Activated CD4-positive, alpha-beta T cell treated with anti-CD3 and anti-CD28 coated beads, Interleukin-2, amount 10 ng/mL, durations not matched to agents 7 days and 5 days (primary cell): ENCODE measurements around the gene DOCK4. TPM values are rescaled to one million over a fixed set of nuclear protein-coding genes. Genes with fewer than 3 reads are reported as not detected.

Experiments used
- CTCF ChIA-PET: fragments of 350-600 bp; sonication (Branson Sonifier 250); formaldehyde crosslinking; loops from one replicate; lab custom pipeline; 2021; ENCODE audit warnings: antibody characterized with exemption; lab: Charles Lee
- POLR2A ChIA-PET: fragments of 350-600 bp; sonication (Branson Sonifier 250); formaldehyde crosslinking; loops from one replicate; lab custom pipeline; 2021; ENCODE audit warnings: antibody characterized with exemption; lab: Charles Lee
- DNase-seq: peaks from one replicate; pipeline ENCODE4 v3.0.0-alpha.2; 2020
- H3K27ac Mint-ChIP-seq: one replicate; pipeline ENCODE4 v1.8.0; 2021; ENCODE audit warnings: mild to moderate bottlenecking, moderate library complexity, mixed read lengths
- H3K27me3 Mint-ChIP-seq: one replicate; pipeline ENCODE4 v1.8.0; 2021; ENCODE audit warnings: mixed read lengths
- H3K36me3 Mint-ChIP-seq: one replicate; pipeline ENCODE4 v1.8.0; 2021; ENCODE audit warnings: low read depth, mixed read lengths
- H3K4me1 Mint-ChIP-seq: one replicate; pipeline ENCODE4 v1.8.0; 2021; ENCODE audit warnings: mixed read lengths
- H3K4me3 Mint-ChIP-seq: one replicate; pipeline ENCODE4 v1.8.0; 2021; ENCODE audit warnings: mild to moderate bottlenecking, moderate library complexity, mixed read lengths
- H3K9me3 Mint-ChIP-seq: one replicate; pipeline ENCODE4 v1.8.0; 2021; ENCODE audit warnings: mixed read lengths
- total RNA-seq, 2 experiments: library from RNA; stranded (reverse); gene quantifications; one replicate each; pipeline ENCODE4 v1.2.3, GENCODE V29; 2021

Gene DOCK4
- total RNA-seq, 2 experiments from 2014 or later, result 0.12 to 0.25 TPM

- H3K4me3 Mint-ChIP-seq, result no peak overlapping the region
- ChIA-PET POLR2A (no interaction called here), CTCF (no interaction called here)
- H3K27ac Mint-ChIP-seq, result no peak overlapping the region
- no peaks in the 10 kb centered on the region for H3K4me1 Mint-ChIP-seq
- H3K27me3 Mint-ChIP-seq, result peaks cover 2% of the 10 kb centered on the region
- no peak for DNase-seq
- H3K9me3 Mint-ChIP-seq, result no peaks in the 10 kb centered on the region
- H3K36me3 Mint-ChIP-seq, result no peaks in the 10 kb centered on the region
Measured at GRCh38 chr7:111787741-111788140, 418.5 kb downstream of the DOCK4 start.

- ChIA-PET CTCF (no interaction called here), POLR2A (no interaction called here)
- H3K27me3 Mint-ChIP-seq, result peaks cover 4% of the 10 kb centered on the region
- no peak for DNase-seq
- no peaks in the 10 kb centered on the region for H3K9me3 Mint-ChIP-seq
- no peaks in the 10 kb centered on the region for H3K36me3 Mint-ChIP-seq
- H3K4me3 Mint-ChIP-seq, result no peak overlapping the region
- H3K4me1 Mint-ChIP-seq, result no peaks in the 10 kb centered on the region
- no peak overlapping the region for H3K27ac Mint-ChIP-seq
Measured at GRCh38 chr7:111787099-111787498, 419.1 kb downstream of the DOCK4 start.

- H3K9me3 Mint-ChIP-seq, result no peaks in the 10 kb centered on the region
- ChIA-PET POLR2A (no interaction called here), CTCF (no interaction called here)
Measured at GRCh38 chr7:111785076-111785475, 421.1 kb downstream of the DOCK4 start.

GRCh38 chr7:111784296-111784695, 421.9 kb downstream of the DOCK4 start:
- POLR2A ChIA-PET, result no interaction called here
- no peaks in the 10 kb centered on the region for H3K36me3 Mint-ChIP-seq
- no peak overlapping the region for H3K4me3 Mint-ChIP-seq
- H3K4me1 Mint-ChIP-seq, result no peaks in the 10 kb centered on the region
- H3K9me3 Mint-ChIP-seq, result no peaks in the 10 kb centered on the region
- CTCF ChIA-PET, result no interaction called here
- no peak overlapping the region for H3K27ac Mint-ChIP-seq
- DNase-seq, result no peak
- H3K27me3 Mint-ChIP-seq, result peaks cover 14% of the 10 kb centered on the region

More at GRCh38 chr7:111785076-111785475, 421.1 kb downstream of the DOCK4 start:
- H3K27ac Mint-ChIP-seq, result no peak overlapping the region
- peaks cover 14% of the 10 kb centered on the region for H3K27me3 Mint-ChIP-seq
- no peaks in the 10 kb centered on the region for H3K36me3 Mint-ChIP-seq
- DNase-seq, result no peak
- H3K4me3 Mint-ChIP-seq, result no peak overlapping the region
- no peaks in the 10 kb centered on the region for H3K4me1 Mint-ChIP-seq

- H3K27me3 Mint-ChIP-seq, result peaks cover 14% of the 10 kb centered on the region
- H3K27ac Mint-ChIP-seq, result no peak overlapping the region
- no peaks in the 10 kb centered on the region for H3K9me3 Mint-ChIP-seq
- POLR2A ChIA-PET, result no interaction called here
- no peak overlapping the region for H3K4me3 Mint-ChIP-seq
- CTCF ChIA-PET, result no interaction called here
- no peaks in the 10 kb centered on the region for H3K36me3 Mint-ChIP-seq
- DNase-seq, result no peak
- H3K4me1 Mint-ChIP-seq, result no peaks in the 10 kb centered on the region
Measured at GRCh38 chr7:111783854-111784253, 422.3 kb downstream of the DOCK4 start.

- CTCF ChIA-PET, result no interaction called here
- peaks cover 14% of the 10 kb centered on the region for H3K27me3 Mint-ChIP-seq
- no peak for DNase-seq
- no peaks in the 10 kb centered on the region for H3K9me3 Mint-ChIP-seq
- no peaks in the 10 kb centered on the region for H3K36me3 Mint-ChIP-seq
- POLR2A ChIA-PET, result no interaction called here
- no peaks in the 10 kb centered on the region for H3K4me1 Mint-ChIP-seq
- H3K27ac Mint-ChIP-seq, result no peak overlapping the region
- no peak overlapping the region for H3K4me3 Mint-ChIP-seq
Measured at GRCh38 chr7:111780527-111780926, 425.7 kb downstream of the DOCK4 start.

GRCh38 chr7:111775206-111775605, 431.0 kb downstream of the DOCK4 start:
- no peaks in the 10 kb centered on the region for H3K9me3 Mint-ChIP-seq
- CTCF ChIA-PET, result no interaction called here
- H3K27me3 Mint-ChIP-seq, result peaks cover 1% of the 10 kb centered on the region
- H3K27ac Mint-ChIP-seq, result no peak overlapping the region
- H3K4me3 Mint-ChIP-seq, result no peak overlapping the region
- DNase-seq, result no peak
- H3K36me3 Mint-ChIP-seq, result no peaks in the 10 kb centered on the region
- POLR2A ChIA-PET, result no interaction called here
- H3K4me1 Mint-ChIP-seq, result no peaks in the 10 kb centered on the region

- H3K4me1 Mint-ChIP-seq, result no peaks in the 10 kb centered on the region
- H3K4me3 Mint-ChIP-seq, result no peak overlapping the region
- H3K27me3 Mint-ChIP-seq, result peaks cover 1% of the 10 kb centered on the region
- H3K36me3 Mint-ChIP-seq, result no peaks in the 10 kb centered on the region
- POLR2A ChIA-PET, result no interaction called here
- H3K27ac Mint-ChIP-seq, result no peak overlapping the region
- H3K9me3 Mint-ChIP-seq, result no peaks in the 10 kb centered on the region
- CTCF ChIA-PET, result no interaction called here
- no peak for DNase-seq
Measured at GRCh38 chr7:111772716-111773115, 433.5 kb downstream of the DOCK4 start.

GRCh38 chr7:111771638-111772037, 434.6 kb downstream of the DOCK4 start:
- H3K27ac Mint-ChIP-seq, result no peak overlapping the region
- H3K4me1 Mint-ChIP-seq, result no peaks in the 10 kb centered on the region
- CTCF ChIA-PET, result no interaction called here
- POLR2A ChIA-PET, result no interaction called here
- H3K36me3 Mint-ChIP-seq, result no peaks in the 10 kb centered on the region
- no peaks in the 10 kb centered on the region for H3K9me3 Mint-ChIP-seq
- H3K4me3 Mint-ChIP-seq, result no peak overlapping the region
- peaks cover 1% of the 10 kb centered on the region for H3K27me3 Mint-ChIP-seq
- DNase-seq, result no peak

GRCh38 chr7:111770116-111770515, 436.1 kb downstream of the DOCK4 start:
- Mint-ChIP-seq H3K9me3 (no peaks in the 10 kb centered on the region), H3K36me3 (no peaks in the 10 kb centered on the region), H3K4me1 (no peaks in the 10 kb centered on the region), H3K27ac (no peak overlapping the region), H3K4me3 (no peak overlapping the region), H3K27me3 (peaks cover 1% of the 10 kb centered on the region)
- DNase-seq, result no peak
- ChIA-PET CTCF (interaction anchor here (0.6 kb wide), 1 partner anchor 11 kb away, joined by 3 read pairs; no protein-coding TSS in a partner anchor), POLR2A (no interaction called here)

GRCh38 chr7:111765751-111766643, 440.2 kb downstream of the DOCK4 start:
- DNase-seq, result no peak
- CTCF ChIA-PET, result no interaction called here
- Mint-ChIP-seq H3K27ac (no peak overlapping the region), H3K4me3 (no peak overlapping the region), H3K36me3 (no peaks in the 10 kb centered on the region), H3K4me1 (no peaks in the 10 kb centered on the region), H3K9me3 (no peaks in the 10 kb centered on the region), H3K27me3 (no peaks in the 10 kb centered on the region)
- POLR2A ChIA-PET, result interaction anchor here (0.6 kb wide), 1 partner anchor 12 kb away, joined by 3 read pairs; no protein-coding TSS in a partner anchor

GRCh38 chr7:111763221-111763801, 442.9 kb downstream of the DOCK4 start:
- Mint-ChIP-seq H3K4me1 (no peaks in the 10 kb centered on the region), H3K4me3 (no peak overlapping the region), H3K36me3 (no peaks in the 10 kb centered on the region), H3K27ac (no peak overlapping the region), H3K9me3 (no peaks in the 10 kb centered on the region), H3K27me3 (no peaks in the 10 kb centered on the region)
- no peak for DNase-seq
- POLR2A ChIA-PET, result interaction anchor here (0.5 kb wide), 1 partner anchor 12 kb away, joined by 3 read pairs; no protein-coding TSS in a partner anchor
- CTCF ChIA-PET, result interaction anchor here (0.7 kb wide), 1 partner anchor 625 kb away, joined by 3 read pairs; no protein-coding TSS in a partner anchor

- no peak for DNase-seq
- Mint-ChIP-seq H3K36me3 (no peaks in the 10 kb centered on the region), H3K27me3 (no peaks in the 10 kb centered on the region), H3K4me1 (no peaks in the 10 kb centered on the region), H3K4me3 (no peak overlapping the region), H3K9me3 (no peaks in the 10 kb centered on the region), H3K27ac (no peak overlapping the region)
- ChIA-PET CTCF (interaction anchor here (0.7 kb wide), 1 partner anchor 625 kb away, joined by 3 read pairs; no protein-coding TSS in a partner anchor), POLR2A (no interaction called here)
Measured at GRCh38 chr7:111762799-111763198, 443.4 kb downstream of the DOCK4 start.
